RWPE1 (cell line): ENCODE measurements around the gene CD86.
"Not testable (repeated sequence)": the region's sequence is repeated elsewhere in the genome, so short reads cannot be mapped to it uniquely, and the experiment has no call there.

Experiments used
- CTCF ChIA-PET: fragments of 350-600 bp; sonication (Branson Sonifier 250); formaldehyde crosslinking; extraction: SDS; loops from one replicate; lab custom pipeline; 2021; lab: Yijun Ruan, JAX
- POLR2A ChIA-PET: fragments of 400-600 bp; formaldehyde crosslinking; extraction: SDS; loops from one replicate; lab custom pipeline; 2020; ENCODE audit warnings: antibody characterized with exemption; ENCODE audit not compliant: low non-redundant PET; lab: Yijun Ruan, JAX
- DNase-seq: peaks from one replicate; pipeline ENCODE4 v3.0.0; 2012; ENCODE audit warnings: low spot score
- H3K27ac ChIP-seq: fragments of 450-650 bp; 2 replicates; pipeline ENCODE4 v1.5.1; 2017
- CTCF ChIP-seq: fragments of 450-650 bp; conservative IDR thresholded peaks from 2 replicates; pipeline ENCODE4 v1.5.1; 2017; ENCODE audit warnings: low read depth, mild to moderate bottlenecking

CD86 gene

GRCh38 chr3:122024800-122025199 lies 30.4 kb upstream of the CD86 start:
- H3K27ac ChIP-seq, result no peak overlapping the region
- CTCF ChIA-PET, result interaction anchor here (0.6 kb wide), 1 partner anchor 27 kb away, joined by 3 read pairs; no protein-coding TSS in a partner anchor
- TF ChIP-seq CTCF, result no peak
- POLR2A ChIA-PET, result no interaction called here
- no peak for DNase-seq

GRCh38 chr3:122025296-122025695 lies 29.9 kb upstream of the CD86 start:
- POLR2A ChIA-PET, result no interaction called here
- CTCF ChIA-PET, result interaction anchor here (0.6 kb wide), 1 partner anchor 28 kb away, joined by 3 read pairs; no protein-coding TSS in a partner anchor
- H3K27ac ChIP-seq, result no peak overlapping the region
- no peak for TF ChIP-seq CTCF
- DNase-seq, result no peak

- H3K27ac ChIP-seq, result no peak overlapping the region
- POLR2A ChIA-PET, result no interaction called here
- no peak for DNase-seq
- CTCF ChIA-PET, result interaction anchor here (0.6 to 0.8 kb wide), 2 partner anchors 14 to 188 kb away, joined by 4 read pairs; no protein-coding TSS in a partner anchor
- TF ChIP-seq CTCF, result no peak
Observed at GRCh38 chr3:122030381-122031122, 24.6 kb upstream of the CD86 start.

- CTCF ChIA-PET, result interaction anchor here (0.6 kb wide), 1 partner anchor 188 kb away, joined by 4 read pairs; no protein-coding TSS in a partner anchor
- no peak for TF ChIP-seq CTCF
- POLR2A ChIA-PET, result no interaction called here
- H3K27ac ChIP-seq, result no peak overlapping the region
- no peak for DNase-seq
Observed at GRCh38 chr3:122031123-122031468, 24.1 kb upstream of the CD86 start.

GRCh38 chr3:122032531-122032930 lies 22.6 kb upstream of the CD86 start:
- no peak overlapping the region for H3K27ac ChIP-seq
- TF ChIP-seq CTCF, result no peak
- ChIA-PET POLR2A (no interaction called here), CTCF (no interaction called here)
- DNase-seq, result no peak

- no peak for TF ChIP-seq CTCF
- DNase-seq, result no peak
- H3K27ac ChIP-seq, result no peak overlapping the region
- POLR2A ChIA-PET, result no interaction called here
- CTCF ChIA-PET, result no interaction called here
Observed at GRCh38 chr3:122033023-122033422, 22.1 kb upstream of the CD86 start.

- DNase-seq, CTCF ChIA-PET, H3K27ac ChIP-seq, POLR2A ChIA-PET: not testable (repeated sequence)
Observed at GRCh38 chr3:122047296-122047695, 7.9 kb upstream of the CD86 start.

- CTCF ChIA-PET, POLR2A ChIA-PET, DNase-seq, H3K27ac ChIP-seq: not testable (repeated sequence)
Observed at GRCh38 chr3:122047773-122048172, 7.4 kb upstream of the CD86 start.
